GM12801 (cell line): ENCODE results near the gene ST6GALNAC3.

Source experiments
- TF ChIP-seq, protein P1 (sequence below): IDR thresholded peaks from one replicate; pipeline ENCODE4 v1.5.1; 2011; ENCODE audit warnings: control low read depth; ENCODE audit not compliant: insufficient read length; ENCODE audit errors: extremely low read depth

Gene ST6GALNAC3

DNA sequence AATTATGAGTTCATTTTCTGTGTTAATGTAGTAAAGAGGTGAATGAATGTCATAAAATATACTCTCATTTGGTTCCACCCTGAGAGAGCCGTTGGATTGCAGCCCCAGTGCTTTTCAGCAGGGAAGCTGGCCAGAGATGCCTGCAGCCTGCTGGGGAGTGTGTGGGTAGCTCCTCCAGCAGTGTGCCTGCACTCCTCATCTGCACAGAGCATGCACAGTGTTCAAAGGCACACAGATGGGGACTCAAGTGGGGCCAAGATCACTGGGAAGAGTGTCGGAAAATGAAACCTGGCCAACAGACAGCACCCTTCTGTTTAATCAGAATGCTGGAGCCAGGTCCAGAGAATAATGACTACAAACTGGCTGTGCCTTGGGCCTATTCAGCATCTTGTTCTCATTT lies 206.8 kb downstream of the ST6GALNAC3 start:
- TF ChIP-seq, protein P1, sequence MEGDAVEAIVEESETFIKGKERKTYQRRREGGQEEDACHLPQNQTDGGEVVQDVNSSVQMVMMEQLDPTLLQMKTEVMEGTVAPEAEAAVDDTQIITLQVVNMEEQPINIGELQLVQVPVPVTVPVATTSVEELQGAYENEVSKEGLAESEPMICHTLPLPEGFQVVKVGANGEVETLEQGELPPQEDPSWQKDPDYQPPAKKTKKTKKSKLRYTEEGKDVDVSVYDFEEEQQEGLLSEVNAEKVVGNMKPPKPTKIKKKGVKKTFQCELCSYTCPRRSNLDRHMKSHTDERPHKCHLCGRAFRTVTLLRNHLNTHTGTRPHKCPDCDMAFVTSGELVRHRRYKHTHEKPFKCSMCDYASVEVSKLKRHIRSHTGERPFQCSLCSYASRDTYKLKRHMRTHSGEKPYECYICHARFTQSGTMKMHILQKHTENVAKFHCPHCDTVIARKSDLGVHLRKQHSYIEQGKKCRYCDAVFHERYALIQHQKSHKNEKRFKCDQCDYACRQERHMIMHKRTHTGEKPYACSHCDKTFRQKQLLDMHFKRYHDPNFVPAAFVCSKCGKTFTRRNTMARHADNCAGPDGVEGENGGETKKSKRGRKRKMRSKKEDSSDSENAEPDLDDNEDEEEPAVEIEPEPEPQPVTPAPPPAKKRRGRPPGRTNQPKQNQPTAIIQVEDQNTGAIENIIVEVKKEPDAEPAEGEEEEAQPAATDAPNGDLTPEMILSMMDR: no peak

DNA sequence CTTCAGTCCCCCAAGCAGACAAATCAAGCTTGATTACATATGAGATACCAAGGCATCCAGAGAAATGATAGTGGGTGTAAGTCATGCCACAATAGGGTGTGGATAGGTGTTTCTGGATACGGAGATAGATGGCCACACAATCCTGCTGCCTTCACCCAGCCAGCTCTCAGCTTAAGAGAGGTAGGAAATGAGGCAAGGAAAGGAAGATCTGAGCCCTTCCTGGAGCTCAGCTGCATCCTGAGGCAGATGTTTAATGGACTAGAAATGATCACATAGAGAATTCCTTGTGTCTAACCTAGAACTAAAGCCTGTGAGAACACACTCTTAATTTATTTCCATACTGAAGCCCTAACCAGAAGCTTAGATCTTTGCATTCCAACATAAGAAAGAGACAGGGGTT lies 210.3 kb downstream of the ST6GALNAC3 start:
- TF ChIP-seq, protein P1: no peak

DNA sequence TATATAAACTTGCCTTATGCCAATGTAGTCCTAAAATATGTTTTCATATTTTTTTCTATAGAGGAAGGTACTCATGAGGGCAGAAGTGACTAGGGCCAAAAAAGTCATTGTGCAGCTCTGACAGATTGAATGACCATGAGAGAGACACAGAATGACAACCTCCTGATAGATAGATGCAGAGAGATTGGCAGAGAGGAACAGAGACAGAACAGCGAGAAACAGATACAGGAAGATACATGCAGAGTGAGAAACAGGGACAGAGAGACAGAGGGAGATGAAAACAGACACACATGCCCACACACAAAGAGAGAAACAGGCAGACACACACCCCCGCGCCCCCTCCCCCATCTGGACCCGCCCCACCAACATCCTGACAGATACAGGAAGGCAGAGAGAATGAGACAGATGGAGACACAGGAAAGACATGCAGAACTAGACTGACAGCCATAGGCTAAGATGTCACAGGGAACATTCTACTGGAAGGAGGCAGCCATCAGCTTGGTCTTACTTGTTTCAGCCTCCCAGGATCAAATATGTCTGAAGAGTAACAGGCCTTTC lies 211.1 kb downstream of the ST6GALNAC3 start:
- TF ChIP-seq, protein P1: no peak

DNA sequence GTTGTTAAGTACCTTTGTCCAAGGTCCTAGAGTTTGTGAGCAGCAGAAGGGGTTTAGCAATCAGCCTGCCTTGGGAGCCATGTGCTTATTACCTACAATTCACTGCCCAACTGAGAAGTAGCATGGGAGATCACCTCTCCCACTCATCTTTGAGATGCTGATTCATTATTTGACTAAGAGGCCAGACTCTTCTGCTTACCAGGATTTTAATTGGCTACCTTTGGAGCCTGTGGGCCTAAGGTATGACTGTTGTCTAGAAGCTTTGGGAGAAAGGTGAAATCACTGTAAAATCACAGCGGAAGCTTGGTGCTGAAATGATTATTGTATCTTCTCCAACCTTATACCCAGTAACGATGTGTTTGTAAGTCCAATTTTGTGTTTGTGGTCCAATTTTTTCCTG lies 213.4 kb downstream of the ST6GALNAC3 start:
- TF ChIP-seq, protein P1: no peak

DNA sequence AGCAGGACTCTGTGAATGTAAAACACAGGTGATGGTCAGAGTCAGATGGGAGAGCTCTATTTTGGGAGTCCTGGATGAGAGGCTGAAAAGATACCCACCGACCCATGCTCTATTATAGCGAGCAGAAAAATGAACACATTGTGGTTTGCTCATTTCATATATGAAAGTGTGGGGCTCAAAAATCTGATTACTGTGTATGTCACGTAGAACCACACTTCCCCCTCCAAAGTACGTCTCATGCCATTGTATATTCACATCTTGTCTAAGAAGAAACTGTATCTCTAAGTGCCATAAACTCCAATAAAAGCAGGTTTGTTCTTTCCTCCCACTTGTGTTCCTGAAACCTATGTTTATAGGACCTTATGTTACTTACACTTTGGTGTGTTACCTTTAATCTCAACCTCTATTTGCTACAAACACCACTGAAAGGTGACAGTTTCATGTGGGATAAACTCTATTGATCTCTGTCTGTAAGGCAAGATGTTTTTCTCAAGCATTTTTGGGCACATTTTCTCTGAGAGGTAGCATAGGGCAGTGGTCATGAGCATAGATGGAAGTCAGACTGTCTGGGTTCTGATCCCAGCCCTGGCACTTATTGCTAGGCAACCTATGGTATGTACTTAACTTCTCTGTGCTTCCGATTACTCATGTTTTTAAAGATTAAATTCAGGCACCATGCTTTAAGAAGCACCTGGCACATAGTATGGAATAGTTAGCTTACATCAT lies 214.4 kb downstream of the ST6GALNAC3 start:
- TF ChIP-seq, protein P1: no peak

DNA sequence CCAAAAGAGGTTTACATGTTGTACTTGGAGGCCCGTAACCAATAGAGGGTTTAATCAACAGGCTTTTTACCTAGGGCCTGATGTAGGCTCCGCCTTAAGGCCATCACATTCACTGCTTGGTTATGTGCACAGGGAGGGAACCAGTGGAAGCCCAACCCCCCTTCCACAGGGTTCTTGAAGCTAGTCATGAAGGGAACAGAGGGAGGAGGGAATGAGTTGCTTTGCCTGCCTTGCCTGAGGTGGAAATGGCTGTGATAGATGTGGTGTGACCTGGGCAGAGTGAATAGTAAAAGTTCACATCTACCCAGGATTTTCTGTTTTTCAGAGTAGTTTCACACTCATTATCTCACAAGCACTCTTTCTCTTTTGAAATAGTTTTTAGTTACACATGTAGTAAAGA lies 215.1 kb downstream of the ST6GALNAC3 start:
- TF ChIP-seq, protein P1: no peak

DNA sequence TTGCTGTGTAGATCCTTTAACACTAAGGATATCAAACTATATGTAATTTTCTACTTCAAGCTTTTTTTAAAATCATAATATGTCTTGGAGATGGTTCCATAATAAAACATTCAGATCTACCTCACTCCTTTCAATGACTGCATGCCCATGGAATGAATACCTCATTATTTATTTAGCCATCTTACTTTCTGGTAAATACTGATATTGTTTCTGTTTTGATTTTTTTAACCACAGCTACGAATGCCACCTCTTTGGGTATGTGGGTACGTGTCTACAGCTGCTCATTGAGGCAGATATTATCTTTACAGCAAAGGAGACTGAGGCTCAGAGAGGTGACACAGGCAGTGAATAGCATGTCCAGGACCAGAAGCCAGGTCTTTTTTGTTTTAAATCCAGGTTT lies 215.7 kb downstream of the ST6GALNAC3 start:
- TF ChIP-seq, protein P1: no peak

DNA sequence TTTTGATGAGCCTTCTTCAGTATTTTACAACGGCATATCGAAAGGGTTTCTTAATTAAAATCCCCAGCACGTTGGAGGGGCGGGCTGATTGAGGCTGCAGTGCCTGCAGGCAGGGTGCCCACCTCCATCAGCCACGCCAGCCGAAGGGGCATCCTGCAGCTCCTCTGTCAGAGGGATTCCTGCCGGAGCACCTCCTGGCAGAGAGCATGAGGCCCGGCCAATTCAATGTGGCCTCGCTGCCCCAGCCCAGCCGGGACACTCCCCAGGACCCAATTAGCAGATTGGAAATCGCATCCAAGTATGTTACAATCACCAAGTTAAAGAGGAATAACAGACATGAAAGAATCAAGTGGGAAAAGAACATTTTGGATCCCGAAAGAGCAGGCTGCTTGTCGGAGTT lies 216.6 kb downstream of the ST6GALNAC3 start:
- TF ChIP-seq, protein P1: no peak
